Body of pancreas (tissue), 4 donors: Measurements from ENCODE around the gene HSD17B10.

ENCODE experiments used
- POLR2A ChIP-seq, 3 donors: fragments of 450-650 bp; IDR thresholded peaks; one replicate each; pipeline ENCODE4 v1.6.1; 2016; ENCODE audit warnings: antibody characterized with exemption in 3 of 3, mild to moderate bottlenecking in 2 of 3
- TF ChIP-seq, protein P1 (sequence below), 7 experiments: fragments of 450-650 bp in 4 of 7; fragments of 200-600 bp in 3 of 7; sonication (generic) in 3 of 7; IDR thresholded peaks; one replicate each; pipeline ENCODE4 v1.5.1; 2016 to 2019; ENCODE audit warnings: antibody characterized with exemption in 7 of 7

DNA sequence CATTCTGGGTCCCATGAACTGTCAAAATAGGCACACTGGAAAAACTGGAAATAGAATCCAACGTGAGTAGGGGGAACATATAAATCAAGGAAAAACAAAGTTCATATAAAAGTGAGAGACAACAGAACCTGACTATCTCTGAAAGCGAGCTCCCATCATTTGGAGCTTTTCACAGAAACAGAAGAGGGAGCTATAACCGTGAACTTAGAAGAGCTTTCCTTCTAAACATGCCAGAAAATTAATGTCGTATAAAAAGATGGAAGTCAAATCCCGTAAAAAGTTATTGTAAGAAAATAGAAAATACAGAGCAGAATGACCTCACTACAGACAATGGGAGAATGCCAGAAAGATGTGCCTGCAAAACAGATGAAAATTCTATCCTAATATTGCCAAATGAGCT lies 23.9 kb upstream of the HSD17B10 start:
- TF ChIP-seq, protein P1, sequence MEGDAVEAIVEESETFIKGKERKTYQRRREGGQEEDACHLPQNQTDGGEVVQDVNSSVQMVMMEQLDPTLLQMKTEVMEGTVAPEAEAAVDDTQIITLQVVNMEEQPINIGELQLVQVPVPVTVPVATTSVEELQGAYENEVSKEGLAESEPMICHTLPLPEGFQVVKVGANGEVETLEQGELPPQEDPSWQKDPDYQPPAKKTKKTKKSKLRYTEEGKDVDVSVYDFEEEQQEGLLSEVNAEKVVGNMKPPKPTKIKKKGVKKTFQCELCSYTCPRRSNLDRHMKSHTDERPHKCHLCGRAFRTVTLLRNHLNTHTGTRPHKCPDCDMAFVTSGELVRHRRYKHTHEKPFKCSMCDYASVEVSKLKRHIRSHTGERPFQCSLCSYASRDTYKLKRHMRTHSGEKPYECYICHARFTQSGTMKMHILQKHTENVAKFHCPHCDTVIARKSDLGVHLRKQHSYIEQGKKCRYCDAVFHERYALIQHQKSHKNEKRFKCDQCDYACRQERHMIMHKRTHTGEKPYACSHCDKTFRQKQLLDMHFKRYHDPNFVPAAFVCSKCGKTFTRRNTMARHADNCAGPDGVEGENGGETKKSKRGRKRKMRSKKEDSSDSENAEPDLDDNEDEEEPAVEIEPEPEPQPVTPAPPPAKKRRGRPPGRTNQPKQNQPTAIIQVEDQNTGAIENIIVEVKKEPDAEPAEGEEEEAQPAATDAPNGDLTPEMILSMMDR (IDR thresholded peaks at IDR 0.05) = no peak
- no peak for TF ChIP-seq POLR2A (IDR thresholded peaks at IDR 0.05)
